ENCODE measurements around the gene CARMIL3.

Gene CARMIL3

GRCh38 chr14:24094841-24095270 lies 43.0 kb downstream of the CARMIL3 start:
- H3K27ac ChIP-seq = peak overlapping the region; percentile 85
- no peak for TF ChIP-seq CTCF (IDR thresholded peaks at IDR 0.05)
- no peak for TF ChIP-seq ZFX (IDR thresholded peaks at IDR 0.05; ENCODE audit: borderline replicate concordance)

- no peak for TF ChIP-seq ZFX (IDR thresholded peaks at IDR 0.05; ENCODE audit: borderline replicate concordance)
- no peak for TF ChIP-seq CTCF (IDR thresholded peaks at IDR 0.05)
- peak overlapping the region; percentile 85 for H3K27ac ChIP-seq
Measured at GRCh38 chr14:24095271-24096068, 43.7 kb downstream of the CARMIL3 start.

GRCh38 chr14:24096545-24097181 lies 44.9 kb downstream of the CARMIL3 start:
- H3K27ac ChIP-seq = no peak overlapping the region
- TF ChIP-seq CTCF (IDR thresholded peaks at IDR 0.05) (no peak), ZFX (IDR thresholded peaks at IDR 0.05; ENCODE audit: borderline replicate concordance) (no peak)

GRCh38 chr14:24098229-24098926 lies 46.6 kb downstream of the CARMIL3 start:
- H3K27ac ChIP-seq = no peak overlapping the region
- no peak for TF ChIP-seq CTCF (IDR thresholded peaks at IDR 0.05)
- TF ChIP-seq ZFX (IDR thresholded peaks at IDR 0.05; ENCODE audit: borderline replicate concordance) = no peak

- no peak overlapping the region for H3K27ac ChIP-seq
Measured at GRCh38 chr14:24098927-24099813, 47.4 kb downstream of the CARMIL3 start.

More at GRCh38 chr14:24098927-24099813, 47.4 kb downstream of the CARMIL3 start:
- TF ChIP-seq CTCF (IDR thresholded peaks at IDR 0.05) (no peak), ZFX (IDR thresholded peaks at IDR 0.05; ENCODE audit: borderline replicate concordance) (no peak)
